K562 (cell line): ENCODE measurements around the gene GIPR. TPM values are rescaled to one million over a fixed set of nuclear protein-coding genes. Genes with fewer than 3 reads are reported as not detected.

Experiments used
- CTCFL ChIP-seq: IDR thresholded peaks from 2 replicates; pipeline ENCODE4 v1.6.1; 2011; ENCODE audit warnings: borderline replicate concordance, low read depth, mild to moderate bottlenecking, moderate library complexity, low read length; ENCODE audit not compliant: insufficient read depth, poor library complexity, severe bottlenecking
- E2F3 ChIP-seq: fragments of 250-450 bp; sonication (Bioruptor Pico); IDR thresholded peaks from 2 replicates; pipeline ENCODE4 v1.4.0; 2020; ENCODE audit warnings: mild to moderate bottlenecking
- ETV6 ChIP-seq, 3 experiments: fragments of 150-350 bp in 1 of 3; sonication (generic) in 1 of 3; formaldehyde crosslinking in 1 of 3; IDR thresholded peaks; 2 replicates each; pipeline versions ENCODE4 v1.6.1 to v1.8.0; 2014 to 2022; ENCODE audit warnings: borderline replicate concordance in 2 of 3, low read depth in 2 of 3, antibody characterized with exemption in 1 of 3, low read length in 1 of 3, mild to moderate bottlenecking in 1 of 3, missing genetic modification reagents in 1 of 3
- EZH2 ChIP-seq: IDR thresholded peaks from 2 replicates; pipeline ENCODE4 v1.6.1; 2012; ENCODE audit warnings: low read depth, mild to moderate bottlenecking, inconsistent platforms, low read length, borderline replicate concordance
- HIVEP1 ChIP-seq: fragments of 250-450 bp; sonication (Bioruptor Pico); IDR thresholded peaks from 2 replicates; pipeline ENCODE4 v1.4.0; 2020; ENCODE audit warnings: mild to moderate bottlenecking
- MTA2 ChIP-seq: fragments of 450-650 bp; IDR thresholded peaks from 2 replicates; pipeline ENCODE4 v1.6.1; 2016; ENCODE audit warnings: low read depth
- NCOA2 ChIP-seq, 2 experiments: fragments of 450-650 bp; IDR thresholded peaks; 2 replicates each; pipeline ENCODE4 v1.6.1; 2018; ENCODE audit warnings: mild to moderate bottlenecking in 2 of 2, moderate library complexity in 1 of 2; ENCODE audit not compliant: partially characterized antibody in 2 of 2
- RCOR1 ChIP-seq, 2 experiments: IDR thresholded peaks; 2 replicates each; pipeline ENCODE4 v1.6.1; 2012; ENCODE audit warnings: low read depth in 2 of 2, low read length in 2 of 2, borderline replicate concordance in 1 of 2, improper control_type of control experiment in 1 of 2
- SNIP1 ChIP-seq: fragments of 450-650 bp; IDR thresholded peaks from 2 replicates; pipeline ENCODE4 v1.7.1; 2017; ENCODE audit warnings: low read depth, mild to moderate bottlenecking
- SNRNP70 ChIP-seq: fragments of 200-400 bp; formaldehyde crosslinking; optimal IDR thresholded peaks from 2 replicates; pipeline ENCODE3; 2017; ENCODE audit warnings: low read depth, low read length
- U2AF1 ChIP-seq: fragments of 200-400 bp; formaldehyde crosslinking; optimal IDR thresholded peaks from 2 replicates; pipeline ENCODE3; 2017; ENCODE audit warnings: mild to moderate bottlenecking, low read depth, low read length, moderate library complexity
- ZBTB26 ChIP-seq: fragments of 450-650 bp; formaldehyde crosslinking; IDR thresholded peaks from 2 replicates; pipeline ENCODE4 v1.4.0; 2022; ENCODE audit warnings: missing genetic modification characterization
- ZC3H4 ChIP-seq: sonication (generic); formaldehyde crosslinking; IDR thresholded peaks from 2 replicates; pipeline ENCODE4 v1.9.0; 2021; ENCODE audit warnings: missing genetic modification reagents, borderline replicate concordance
- ZNF184 ChIP-seq: sonication (generic); formaldehyde crosslinking; IDR thresholded peaks from 2 replicates; pipeline ENCODE4 v1.5.0; 2020; ENCODE audit warnings: missing genetic modification reagents
- ZNF668 ChIP-seq: fragments of 250-450 bp; sonication (Bioruptor Pico); IDR thresholded peaks from 2 replicates; pipeline ENCODE4 v1.8.0; 2022; ENCODE audit warnings: mild to moderate bottlenecking, inconsistent platforms
- polyA plus RNA-seq, 8 experiments: library from polyadenylated mRNA; depleted of rRNA in 4 of 8; stranded (reverse) in 5 of 8; unstranded in 3 of 8; fragments of >200 nt; fragmentation: Nextera tagmentation in 2 of 8; fragmentation: Illumina TruSeq in 1 of 8; extraction: Ambion mirVana in 2 of 8; extraction: Trizol in 1 of 8; gene quantifications; 2 replicates each; pipeline versions ENCODE4 v1.2.1 to v1.2.3, GENCODE V29; 2011 to 2014; ENCODE audit warnings: inconsistent platforms in 1 of 8, missing spikeins in 1 of 8
- total RNA-seq, 7 experiments: library from RNA; depleted of rRNA in 6 of 7; stranded (reverse); fragments of >200 nt in 6 of 7; fragmentation: Illumina TruSeq in 2 of 7; extraction: Trizol in 2 of 7; gene quantifications; 2 replicates each; pipeline versions ENCODE4 v1.2.1 to v1.2.3, GENCODE V29; 2011 to 2021; ENCODE audit warnings: low replicate concordance in 1 of 7
- TF ChIP-seq, protein P1 (sequence below): fragments of 200-800 bp; sonication (Bioruptor generic); IDR thresholded peaks from 2 replicates; pipeline ENCODE4 v1.6.1; 2016; ENCODE audit warnings: missing genetic modification characterization, missing compliant biosample characterization

The GIPR gene
- total and polyA plus RNA-seq, 9 of the 15 experiments (the other 6 are each of a cell fraction or from before 2014, with no cell fraction given), result 2.2 to 26.8 (median 12.7) TPM

GRCh38 chr19:45717131-45717982 is 49.3 kb downstream of the GIPR start (continued):
- no peak for TF ChIP-seq HIVEP1
- TF ChIP-seq ZC3H4 (CRISPR knock-in tag), result no peak
- peak; percentile 79 for TF ChIP-seq E2F3
- TF ChIP-seq ZNF184 (CRISPR knock-in tag), result no peak
- TF ChIP-seq RCOR1 (IDR thresholded peaks at IDR 0.05; ENCODE audit: borderline replicate concordance in 1 of 2, low read depth in 2 of 2, low read length in 2 of 2), result peak; percentile 91 to 93
- TF ChIP-seq U2AF1, result no peak
- TF ChIP-seq, protein P1, sequence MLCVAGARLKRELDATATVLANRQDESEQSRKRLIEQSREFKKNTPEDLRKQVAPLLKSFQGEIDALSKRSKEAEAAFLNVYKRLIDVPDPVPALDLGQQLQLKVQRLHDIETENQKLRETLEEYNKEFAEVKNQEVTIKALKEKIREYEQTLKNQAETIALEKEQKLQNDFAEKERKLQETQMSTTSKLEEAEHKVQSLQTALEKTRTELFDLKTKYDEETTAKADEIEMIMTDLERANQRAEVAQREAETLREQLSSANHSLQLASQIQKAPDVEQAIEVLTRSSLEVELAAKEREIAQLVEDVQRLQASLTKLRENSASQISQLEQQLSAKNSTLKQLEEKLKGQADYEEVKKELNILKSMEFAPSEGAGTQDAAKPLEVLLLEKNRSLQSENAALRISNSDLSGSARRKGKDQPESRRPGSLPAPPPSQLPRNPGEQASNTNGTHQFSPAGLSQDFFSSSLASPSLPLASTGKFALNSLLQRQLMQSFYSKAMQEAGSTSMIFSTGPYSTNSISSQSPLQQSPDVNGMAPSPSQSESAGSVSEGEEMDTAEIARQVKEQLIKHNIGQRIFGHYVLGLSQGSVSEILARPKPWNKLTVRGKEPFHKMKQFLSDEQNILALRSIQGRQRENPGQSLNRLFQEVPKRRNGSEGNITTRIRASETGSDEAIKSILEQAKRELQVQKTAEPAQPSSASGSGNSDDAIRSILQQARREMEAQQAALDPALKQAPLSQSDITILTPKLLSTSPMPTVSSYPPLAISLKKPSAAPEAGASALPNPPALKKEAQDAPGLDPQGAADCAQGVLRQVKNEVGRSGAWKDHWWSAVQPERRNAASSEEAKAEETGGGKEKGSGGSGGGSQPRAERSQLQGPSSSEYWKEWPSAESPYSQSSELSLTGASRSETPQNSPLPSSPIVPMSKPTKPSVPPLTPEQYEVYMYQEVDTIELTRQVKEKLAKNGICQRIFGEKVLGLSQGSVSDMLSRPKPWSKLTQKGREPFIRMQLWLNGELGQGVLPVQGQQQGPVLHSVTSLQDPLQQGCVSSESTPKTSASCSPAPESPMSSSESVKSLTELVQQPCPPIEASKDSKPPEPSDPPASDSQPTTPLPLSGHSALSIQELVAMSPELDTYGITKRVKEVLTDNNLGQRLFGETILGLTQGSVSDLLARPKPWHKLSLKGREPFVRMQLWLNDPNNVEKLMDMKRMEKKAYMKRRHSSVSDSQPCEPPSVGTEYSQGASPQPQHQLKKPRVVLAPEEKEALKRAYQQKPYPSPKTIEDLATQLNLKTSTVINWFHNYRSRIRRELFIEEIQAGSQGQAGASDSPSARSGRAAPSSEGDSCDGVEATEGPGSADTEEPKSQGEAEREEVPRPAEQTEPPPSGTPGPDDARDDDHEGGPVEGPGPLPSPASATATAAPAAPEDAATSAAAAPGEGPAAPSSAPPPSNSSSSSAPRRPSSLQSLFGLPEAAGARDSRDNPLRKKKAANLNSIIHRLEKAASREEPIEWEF, result no peak
- peak; percentile 98; the same call in 1 of the 2 replicates for TF ChIP-seq EZH2
- no peak for TF ChIP-seq ZBTB26
- TF ChIP-seq ETV6 (IDR thresholded peaks at IDR 0.05; ENCODE audit: borderline replicate concordance in 1 of 2, low read depth in 2 of 2, low read length in 1 of 2), result 0 out of 4 replicates have a peak, but pooled peaks of 1 of the 2 experiments have one; percentile 43
- TF ChIP-seq ETV6 (CRISPR knock-in tag; IDR thresholded peaks at IDR 0.05; ENCODE audit: borderline replicate concordance), result no peak
- TF ChIP-seq ZNF668 (CRISPR knock-in tag), result no peak
- TF ChIP-seq MTA2, result no peak
- TF ChIP-seq SNRNP70, result no peak
- TF ChIP-seq NCOA2 (IDR thresholded peaks at IDR 0.05; ENCODE audit: partially characterized antibody in 2 of 2), result peak in 1 of 2 experiments; percentile 100
- TF ChIP-seq SNIP1, result no peak
- TF ChIP-seq CTCFL, result peak; percentile 53
